HepG2 (cell line): ENCODE data around the gene PRSS21. TPM values are rescaled to one million over a fixed set of nuclear protein-coding genes. Genes with fewer than 3 reads are reported as not detected.
A peak's percentile ranks its signal among the peaks of the same experiment; 100 is the strongest.

Experiments
- ATAC-seq: fragments of 200-7000 bp; cut with Tn5 transposase; 3 replicates; pipeline ENCODE4 v1.9.1; 2020; ENCODE audit warnings: mild to moderate bottlenecking, moderate library complexity
- BruUV-seq: library from RNA; stranded (reverse); fragments of 400-500 nt; replicated peaks from 2 replicates; lab custom pipeline; 2021; lab: Mats Ljungman, UMichigan
- CTCF ChIA-PET: fragments of 300-600 bp; formaldehyde crosslinking; extraction: SDS; loops from one replicate; lab custom pipeline; 2021; ENCODE audit warnings: low total read pairs, inconsistent platforms, low intra/inter-chr PET ratio; lab: Yijun Ruan, JAX
- POLR2A ChIA-PET: fragments of 350-600 bp; sonication (Branson Sonifier 250); formaldehyde crosslinking; loops from one replicate; lab custom pipeline; 2020; ENCODE audit warnings: antibody characterized with exemption, inconsistent platforms; lab: Yijun Ruan, JAX
- DNase-seq: peaks from one replicate; pipeline ENCODE4 v3.0.0-alpha.2; 2015; ENCODE audit warnings: low spot score
- FAIRE-seq: peaks from 3 replicates; lab custom pipeline; 2011; peaks lifted over from hg19 to GRCh38; lab: Jason Lieb, UNC
- H2AFZ ChIP-seq: one replicate; pipeline ENCODE4 v1.6.1; 2011; ENCODE audit warnings: low read length, inconsistent platforms
- H3K27ac ChIP-seq: fragments of 300-600 bp; 3 replicates; pipeline ENCODE4 v1.8.0; 2011; ENCODE audit warnings: mixed run types, mild to moderate bottlenecking, mixed read lengths, low read length, inconsistent platforms; ENCODE audit not compliant: insufficient read depth; ENCODE audit errors: extremely low read length
- H3K27me3 ChIP-seq, 2 experiments: fragments of 200-600 bp in 1 of 2; 2 replicates in 1 of 2; 3 replicates in 1 of 2; pipeline versions ENCODE4 v1.6.0 to v1.8.0; 2011; ENCODE audit warnings: low read length in 2 of 2, mild to moderate bottlenecking in 2 of 2, moderate library complexity in 2 of 2, inconsistent platforms in 1 of 2; ENCODE audit not compliant: insufficient read depth in 2 of 2, control insufficient read depth in 1 of 2
- H3K36me3 ChIP-seq, 2 experiments: fragments of 200-600 bp in 1 of 2; replicated peaks in 1 of 2; 2 replicates in 1 of 2; 3 replicates in 1 of 2; pipeline versions ENCODE4 v1.5.1 to v1.8.0; 2011; ENCODE audit warnings: low read length in 2 of 2, inconsistent platforms in 1 of 2; ENCODE audit not compliant: insufficient read depth in 2 of 2, control insufficient read depth in 1 of 2
- H3K4me1 ChIP-seq: 2 replicates; pipeline ENCODE4 v1.5.1; 2012; ENCODE audit warnings: low read length, inconsistent platforms; ENCODE audit not compliant: insufficient read depth
- H3K4me2 ChIP-seq: 2 replicates; pipeline ENCODE4 v1.6.0; 2011; ENCODE audit warnings: low read depth, low read length, inconsistent platforms
- H3K4me3 ChIP-seq, 3 experiments: fragments of 200-600 bp in 1 of 3; sonication (generic), shearing (Covaris generic) in 1 of 3; replicated peaks in 1 of 3; 2 replicates each; pipeline ENCODE4 v1.5.1; 2011 to 2016; ENCODE audit warnings: low read length in 3 of 3, inconsistent platforms in 2 of 3, low read depth in 2 of 3, mild to moderate bottlenecking in 2 of 3, control low read depth in 1 of 3, mixed read lengths in 1 of 3; ENCODE audit not compliant: insufficient read depth in 1 of 3
- H3K79me2 ChIP-seq: one replicate; pipeline ENCODE4 v1.6.1; 2011; ENCODE audit warnings: low read length, inconsistent platforms; ENCODE audit not compliant: insufficient read depth
- H3K9ac ChIP-seq: 2 replicates; pipeline ENCODE4 v1.6.0; 2011; ENCODE audit warnings: mild to moderate bottlenecking, low read depth, low read length, inconsistent platforms; ENCODE audit not compliant: insufficient read depth
- H3K9me3 ChIP-seq: 2 replicates; pipeline ENCODE4 v1.5.1; 2012; ENCODE audit warnings: mild to moderate bottlenecking, low read length
- H4K20me1 ChIP-seq: 2 replicates; pipeline ENCODE4 v1.6.0; 2011; ENCODE audit warnings: inconsistent platforms, mild to moderate bottlenecking, low read length, moderate library complexity; ENCODE audit not compliant: insufficient read depth
- BCL6 ChIP-seq: IDR thresholded peaks from 2 replicates; pipeline ENCODE4 v1.6.1; 2016; ENCODE audit warnings: missing genetic modification reagents, missing compliant biosample characterization
- CHCHD3 ChIP-seq: sonication (generic); formaldehyde crosslinking; IDR thresholded peaks from 2 replicates; pipeline ENCODE4 v1.8.0; 2022; ENCODE audit warnings: mild to moderate bottlenecking, missing genetic modification reagents, moderate library complexity
- CTCF ChIP-seq: sonication (generic); formaldehyde crosslinking; IDR thresholded peaks from 2 replicates; pipeline ENCODE4 v1.5.0; 2020; ENCODE audit warnings: mild to moderate bottlenecking, missing genetic modification reagents, moderate library complexity
- ETV5 ChIP-seq: IDR thresholded peaks from 2 replicates; pipeline ENCODE4 v1.6.1; 2018; ENCODE audit warnings: missing biosample characterization, missing genetic modification reagents, inconsistent platforms, borderline replicate concordance
- RXRB ChIP-seq: IDR thresholded peaks from 2 replicates; pipeline ENCODE4 v1.6.1; 2016; ENCODE audit warnings: borderline replicate concordance, missing genetic modification reagents, missing compliant biosample characterization
- SETDB1 ChIP-seq: sonication (generic); formaldehyde crosslinking; IDR thresholded peaks from 2 replicates; pipeline ENCODE4 v1.5.1; 2020; ENCODE audit warnings: missing genetic modification reagents, mild to moderate bottlenecking, borderline replicate concordance
- SMC3 ChIP-seq: IDR thresholded peaks from 2 replicates; pipeline ENCODE4 v1.6.1; 2011; ENCODE audit warnings: low read length, improper control_type of control experiment
- STAG1 ChIP-seq: sonication (generic); formaldehyde crosslinking; IDR thresholded peaks from 2 replicates; pipeline ENCODE4 v1.4.0; 2020; ENCODE audit warnings: missing genetic modification reagents
- TGIF2 ChIP-seq: IDR thresholded peaks from 2 replicates; pipeline ENCODE4 v1.6.1; 2016; ENCODE audit warnings: control low read depth, missing compliant biosample characterization
- ZBTB14 ChIP-seq: sonication (generic); formaldehyde crosslinking; IDR thresholded peaks from 2 replicates; pipeline ENCODE4 v1.4.0; 2020; ENCODE audit warnings: missing genetic modification reagents
- ZMAT3 ChIP-seq: sonication (generic); formaldehyde crosslinking; conservative IDR thresholded peaks from 2 replicates; pipeline ENCODE4 v1.7.0; 2021; ENCODE audit warnings: missing genetic modification reagents
- ZNF773 ChIP-seq: sonication (generic); formaldehyde crosslinking; IDR thresholded peaks from 2 replicates; pipeline ENCODE4 v1.4.0; 2020; ENCODE audit warnings: missing genetic modification reagents, borderline replicate concordance
- ZNF780A ChIP-seq: sonication (generic); formaldehyde crosslinking; IDR thresholded peaks from 2 replicates; pipeline ENCODE4 v1.8.0; 2022; ENCODE audit warnings: mild to moderate bottlenecking, missing genetic modification reagents, moderate library complexity
- ZNF788 ChIP-seq: sonication (generic); formaldehyde crosslinking; IDR thresholded peaks from 2 replicates; pipeline ENCODE4 v1.5.0; 2020; ENCODE audit warnings: mild to moderate bottlenecking, missing genetic modification reagents, borderline replicate concordance
- WGBS: methylation state at CpG from one replicate; pipeline ENCODE4 v1.1.6; 2017; ENCODE audit warnings: low lambda C conversion rate; 5-methylcytosine and 5-hydroxymethylcytosine counted together
- in situ Hi-C: cut with HindIII; loops from 2 replicates; pipeline ENCODE4 v1.10.0; 2017; ENCODE audit warnings: low pct_unique_long_range_greater_than_20kb; ENCODE audit not compliant: extremely low pct_ligation_motif_present
- intact Hi-C: fragments of 100-400 bp; cut with micrococcal nuclease; formaldehyde crosslinking; loops from one replicate; pipeline ENCODE4 v1.10.0; 2022; ENCODE audit not compliant: unreplicated experiment
- polyA plus RNA-seq, 8 experiments: library from polyadenylated mRNA; depleted of rRNA in 3 of 8; stranded (reverse) in 7 of 8; unstranded in 1 of 8; fragments of >200 nt; fragmentation: Illumina TruSeq in 4 of 8; extraction: Trizol in 4 of 8; gene quantifications; 2 replicates each; pipeline versions ENCODE4 v1.2.1 to v1.2.3, GENCODE V29; 2011 to 2016; ENCODE audit warnings: low read depth in 4 of 8, missing spikeins in 1 of 8, mixed read lengths in 1 of 8; ENCODE audit not compliant: insufficient read depth in 1 of 8
- total RNA-seq, 5 experiments: library from RNA; depleted of rRNA; stranded (reverse); fragments of >200 nt; fragmentation: Illumina TruSeq; extraction: Trizol; gene quantifications; 2 replicates each; pipeline ENCODE4 v1.2.3, GENCODE V29; 2016; ENCODE audit warnings: low read depth in 1 of 5

Gene PRSS21
- total and polyA plus RNA-seq, 2 of the 13 experiments (the other 11 are each of a cell fraction or from before 2014, with no cell fraction given) = not detected

GRCh38 chr16:2854700-2855309 is 37.8 kb downstream of the PRSS21 start:
- CTCF ChIA-PET = interaction anchor here (1.3 to 4.2 kb wide), 3 partner anchors 14 to 72 kb away, joined by 9 to 30 read pairs (median 11); no protein-coding TSS in a partner anchor
- 0% methylated on average over 5 of the region's 5 CpGs for WGBS
- no peak for DNase-seq
- POLR2A ChIA-PET = interaction anchor here (1.9 kb wide), 1 partner anchor 14 kb away, joined by 15 read pairs; no protein-coding TSS in a partner anchor
- intact Hi-C loops = loop anchor here (1.0 to 2.0 kb wide), 2 partner anchors 13 to 16 kb away; no protein-coding TSS in a partner anchor
- no TSS peak for BruUV-seq
- H3K27me3 ChIP-seq = peaks cover 2 to 7% of the 10 kb centered on the region in 2 experiments; a peak in 3 of 5 replicates
- H2AFZ ChIP-seq = no peak overlapping the region
- no peaks in the 10 kb centered on the region for H4K20me1 ChIP-seq
- H3K36me3 ChIP-seq = no peaks in the 10 kb centered on the region
- ATAC-seq = no peak
- no peaks in the 10 kb centered on the region for H3K79me2 ChIP-seq
- peaks cover 6% of the 10 kb centered on the region; the same call in 1 of the 2 replicates for H3K9me3 ChIP-seq
- H3K4me2 ChIP-seq = no peak overlapping the region
- H3K4me3 ChIP-seq = no peak overlapping the region
- H3K27ac ChIP-seq = no peak overlapping the region
- in situ Hi-C loops = no loop called here
- H3K9ac ChIP-seq = no peak overlapping the region
- no peak for TF ChIP-seq CHCHD3 (CRISPR knock-in tag)
- peak; percentile 27 for TF ChIP-seq STAG1 (CRISPR knock-in tag)
- TF ChIP-seq TGIF2 (CRISPR knock-in tag) = no peak
- TF ChIP-seq ZNF773 (CRISPR knock-in tag) = no peak
- no peak for TF ChIP-seq ZNF780A (CRISPR knock-in tag)
- TF ChIP-seq ZBTB14 (CRISPR knock-in tag) = no peak
- no peak for TF ChIP-seq BCL6 (CRISPR knock-in tag)
- peak; percentile 64 for TF ChIP-seq CTCF (CRISPR knock-in tag)
- TF ChIP-seq SETDB1 = no peak
- no peak for TF ChIP-seq ZMAT3 (CRISPR knock-in tag)
- TF ChIP-seq ETV5 (CRISPR knock-in tag) = no peak
- no peak for TF ChIP-seq RXRB (CRISPR knock-in tag)
- no peak for TF ChIP-seq ZNF788 (CRISPR knock-in tag)
- peak; percentile 53; the same call in 1 of the 2 replicates for TF ChIP-seq SMC3
- peaks cover 16% of the 10 kb centered on the region for H3K4me1 ChIP-seq
- FAIRE-seq = peak; percentile 12
